ENCODE measurements around the gene NAXD.
"Not testable (repeated sequence)": the region's sequence is repeated elsewhere in the genome, so short reads cannot be mapped to it uniquely, and the experiment has no call there.

NAXD gene

DNA sequence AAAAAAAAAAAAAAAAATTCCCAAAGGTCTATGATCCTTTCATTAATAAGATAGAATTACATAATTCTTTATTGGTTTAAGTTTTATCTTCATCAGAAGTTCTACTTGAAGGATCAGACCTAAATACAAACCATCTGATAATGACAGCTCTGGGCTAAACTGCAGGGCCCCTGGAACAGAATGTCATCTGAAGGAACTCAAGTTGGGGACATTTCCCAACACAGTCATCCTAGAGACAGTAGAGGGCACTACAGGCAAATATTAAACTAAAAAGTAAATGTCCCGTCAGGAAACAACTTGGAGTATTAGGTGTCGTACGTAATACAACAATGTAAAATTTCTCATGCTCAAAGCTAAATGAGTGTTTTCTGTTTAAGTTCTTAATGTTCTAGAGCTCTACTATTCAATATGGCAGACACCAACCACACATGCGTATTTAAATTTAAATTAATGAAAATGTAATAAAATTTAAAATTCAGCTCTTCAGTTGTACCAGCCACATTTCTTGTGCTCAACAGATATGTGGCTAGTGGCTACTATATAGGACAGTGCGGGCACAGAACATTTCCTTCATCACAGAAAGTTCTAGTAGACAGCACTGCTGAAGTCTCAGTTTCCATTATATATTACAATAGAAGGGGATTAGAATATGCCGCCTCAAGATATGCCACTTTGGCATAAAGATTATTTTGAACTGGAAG is 21.8 kb upstream of the NAXD start:
- no peak for DNase-seq (ENCODE audit: low read depth in 2 of 2)

DNA sequence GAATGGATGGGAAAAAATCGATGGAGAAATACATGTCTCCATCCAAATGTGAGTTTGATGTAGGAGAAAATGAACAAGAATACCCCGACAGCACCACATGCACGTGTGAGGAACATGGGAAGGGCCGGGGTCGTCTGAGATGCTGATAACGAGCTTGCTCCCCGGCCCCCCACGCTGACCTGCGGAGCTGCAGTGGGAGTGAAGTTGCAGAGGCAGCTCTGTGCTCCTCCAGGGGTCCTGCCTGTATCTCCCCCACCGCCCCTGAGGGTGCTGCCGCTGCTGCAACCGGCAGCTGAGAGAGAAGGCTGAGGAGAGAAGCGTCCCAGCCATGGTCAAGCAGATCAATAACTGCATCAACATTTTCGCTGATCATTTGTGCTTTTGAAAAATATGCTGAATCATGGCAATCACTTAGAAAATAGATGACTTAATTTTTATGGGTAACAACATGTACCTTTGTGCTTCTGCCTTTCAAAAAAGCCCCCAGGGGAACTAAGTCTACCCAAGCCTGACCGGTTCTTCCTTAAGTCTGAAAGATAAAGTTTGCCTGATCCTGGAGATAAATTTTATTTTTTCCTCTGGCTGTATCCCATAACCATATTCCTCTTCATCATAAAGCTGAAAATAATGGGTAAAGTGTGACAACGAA is 18.2 kb upstream of the NAXD start:
- DNase-seq (ENCODE audit: low read depth in 2 of 2), result no peak

DNA sequence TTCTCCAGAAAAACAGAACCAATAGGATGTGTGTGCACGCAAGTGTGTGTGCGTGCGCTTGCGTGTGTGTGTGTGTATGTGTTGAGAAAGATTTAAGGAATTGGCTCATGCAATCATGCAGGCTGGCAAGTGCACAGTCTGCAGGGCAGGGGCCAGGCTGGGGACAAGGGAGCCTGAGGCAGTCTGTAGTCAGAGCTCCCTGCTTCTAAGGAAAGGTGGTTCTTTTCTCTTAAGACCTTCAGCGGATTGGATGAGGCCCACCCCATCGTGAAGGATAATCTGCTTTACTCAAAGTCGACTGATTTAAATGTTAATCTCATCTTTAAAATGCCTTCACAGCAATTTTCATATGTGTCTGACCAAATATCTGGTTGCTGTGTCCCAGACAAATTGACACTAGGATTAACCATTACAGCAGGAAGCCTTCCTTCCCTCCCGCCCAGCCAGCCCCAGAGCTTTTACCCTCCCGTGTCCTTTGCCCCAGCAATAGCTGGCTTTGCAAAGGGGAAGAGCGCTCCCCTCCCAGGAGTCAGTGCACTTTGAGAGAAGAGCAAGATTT is 15.0 kb upstream of the NAXD start:
- no peak for DNase-seq (ENCODE audit: low read depth in 2 of 2)

DNA sequence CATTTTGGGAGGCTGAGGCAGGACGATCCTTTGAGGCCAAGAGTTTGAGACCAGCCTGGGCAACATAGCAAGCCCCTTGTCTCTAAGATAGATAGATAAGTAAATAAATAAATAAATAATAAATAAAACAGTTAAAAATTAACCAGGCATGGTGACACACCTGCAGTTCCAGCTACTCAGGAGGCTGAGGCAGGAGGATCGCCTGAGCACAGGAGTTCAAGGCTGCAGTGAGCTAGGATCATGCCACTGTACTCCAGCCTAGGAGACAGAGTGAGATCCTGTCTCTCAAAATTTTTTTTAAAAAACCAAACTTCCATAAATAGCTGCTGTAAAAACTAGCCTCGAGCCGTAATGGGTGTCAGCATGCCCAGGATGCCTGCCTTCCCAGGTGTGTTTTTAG is 14.4 kb upstream of the NAXD start:
- DNase-seq (ENCODE audit: low read depth in 2 of 2), result no peak

DNA sequence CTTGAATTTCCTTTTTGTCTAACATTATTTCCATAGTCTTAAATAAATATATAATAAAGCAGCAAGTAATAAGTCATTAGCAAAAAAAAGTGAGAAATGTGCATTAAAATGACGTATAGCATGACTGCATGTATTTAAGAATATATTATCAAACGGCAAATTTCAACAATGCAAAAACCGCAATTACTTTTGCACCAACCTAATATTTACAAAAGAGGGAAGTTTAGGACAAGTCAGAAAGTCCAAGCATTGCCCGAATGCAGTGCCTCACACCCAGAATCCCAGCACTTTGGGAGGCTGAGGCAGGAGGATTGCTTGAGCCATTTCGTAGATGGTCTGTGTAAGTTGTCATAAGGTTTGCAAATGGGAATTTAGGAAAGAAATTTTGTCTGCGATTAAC is 10.2 kb upstream of the NAXD start:
- DNase-seq (ENCODE audit: low read depth in 2 of 2), result no peak

DNA sequence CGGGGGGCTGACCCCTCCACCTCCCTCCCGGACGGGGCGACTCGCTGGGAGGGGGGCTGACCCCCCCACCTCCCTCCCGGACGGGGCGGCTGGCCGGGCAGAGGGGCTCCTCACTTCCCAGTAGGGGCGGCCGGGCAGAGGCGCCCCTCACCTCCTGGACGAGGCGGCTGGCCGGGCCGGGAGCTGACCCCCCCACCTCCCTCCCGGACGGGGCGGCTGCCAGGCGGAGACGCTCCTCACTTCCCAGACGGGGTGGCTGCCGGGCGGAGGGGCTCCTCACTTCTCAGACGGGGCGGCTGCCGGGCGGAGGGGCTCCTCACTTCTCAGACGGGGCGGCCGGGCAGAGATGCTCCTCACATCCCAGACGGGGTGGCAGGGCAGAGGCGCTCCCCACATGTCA is 9.1 kb upstream of the NAXD start:
- DNase-seq (ENCODE audit: low read depth in 2 of 2), result not testable (repeated sequence)

DNA sequence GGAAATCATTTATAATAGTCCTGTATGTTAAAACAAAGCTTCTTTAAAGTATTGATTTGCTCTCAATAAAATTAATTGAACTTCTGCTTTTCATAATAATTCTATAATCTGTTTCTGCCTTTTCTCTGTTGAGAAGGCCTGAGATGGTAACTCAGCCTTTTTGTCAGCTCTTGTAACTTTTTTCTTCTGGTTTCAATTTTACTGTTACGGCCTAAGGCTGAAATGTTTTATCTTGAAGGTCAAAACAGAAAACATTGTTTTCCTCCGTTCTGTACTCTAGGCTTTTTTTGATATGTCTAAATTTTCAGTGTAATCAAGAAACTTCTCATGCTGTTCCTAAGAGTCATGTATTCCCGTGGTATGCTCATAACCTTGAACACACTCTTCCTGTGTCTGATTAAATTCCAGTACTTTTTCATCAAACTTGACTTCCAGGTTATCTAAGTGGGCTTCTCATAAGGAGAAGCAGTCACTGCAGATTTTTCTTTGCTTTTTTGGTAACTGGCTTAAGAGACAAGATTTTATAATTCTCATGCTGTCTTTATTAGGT is 7.6 kb upstream of the NAXD start:
- DNase-seq (ENCODE audit: low read depth in 2 of 2), result no peak

DNA sequence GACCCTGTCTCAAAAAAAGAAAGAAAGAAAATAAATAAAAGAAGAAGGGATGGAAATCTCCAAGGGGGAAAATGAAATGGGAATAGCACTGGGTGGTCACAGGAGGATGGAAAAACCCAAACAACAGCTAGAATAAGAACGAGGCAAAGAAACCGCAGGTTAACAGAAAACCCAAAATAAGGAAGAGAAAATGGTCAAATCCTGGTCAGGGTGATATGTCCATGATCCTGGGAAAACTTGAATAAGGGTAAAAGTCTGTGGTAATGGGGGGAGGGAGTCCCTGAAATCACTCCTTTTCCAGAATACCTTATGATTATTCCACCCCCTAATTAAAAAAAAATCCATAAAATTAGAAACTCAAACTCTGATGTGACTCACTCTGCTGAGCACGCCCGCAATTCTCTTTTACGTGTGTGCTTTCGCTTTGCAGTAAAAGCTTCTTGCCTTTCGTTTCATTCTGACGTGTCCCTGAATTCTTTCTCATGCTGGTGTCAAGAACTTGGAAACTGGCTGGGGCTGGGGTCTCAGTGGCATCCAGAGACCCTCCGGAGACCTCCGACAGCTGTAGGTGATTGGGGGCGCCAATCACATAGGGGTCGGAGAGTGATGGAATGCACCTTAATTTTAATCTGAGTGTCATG is 4.3 kb upstream of the NAXD start:
- no peak for DNase-seq (ENCODE audit: low read depth in 2 of 2)

DNA sequence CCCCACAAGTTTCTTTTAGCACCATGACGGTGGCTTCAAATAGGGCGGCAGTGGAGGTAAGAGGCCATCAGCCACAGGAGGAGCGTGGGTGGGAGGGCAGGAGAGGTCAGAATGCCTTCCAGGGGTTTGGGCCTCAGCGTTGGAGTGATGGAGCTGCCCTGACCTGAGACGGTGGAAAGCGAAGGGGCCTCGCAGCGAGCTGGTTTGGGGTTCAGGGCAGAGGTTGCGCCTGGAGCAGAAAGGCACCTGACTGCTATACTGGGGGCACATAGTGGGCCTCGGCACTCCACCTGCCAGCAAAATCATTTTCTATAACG is 382 bp upstream of the NAXD start:
- no peak for DNase-seq (ENCODE audit: low read depth in 2 of 2)

DNA sequence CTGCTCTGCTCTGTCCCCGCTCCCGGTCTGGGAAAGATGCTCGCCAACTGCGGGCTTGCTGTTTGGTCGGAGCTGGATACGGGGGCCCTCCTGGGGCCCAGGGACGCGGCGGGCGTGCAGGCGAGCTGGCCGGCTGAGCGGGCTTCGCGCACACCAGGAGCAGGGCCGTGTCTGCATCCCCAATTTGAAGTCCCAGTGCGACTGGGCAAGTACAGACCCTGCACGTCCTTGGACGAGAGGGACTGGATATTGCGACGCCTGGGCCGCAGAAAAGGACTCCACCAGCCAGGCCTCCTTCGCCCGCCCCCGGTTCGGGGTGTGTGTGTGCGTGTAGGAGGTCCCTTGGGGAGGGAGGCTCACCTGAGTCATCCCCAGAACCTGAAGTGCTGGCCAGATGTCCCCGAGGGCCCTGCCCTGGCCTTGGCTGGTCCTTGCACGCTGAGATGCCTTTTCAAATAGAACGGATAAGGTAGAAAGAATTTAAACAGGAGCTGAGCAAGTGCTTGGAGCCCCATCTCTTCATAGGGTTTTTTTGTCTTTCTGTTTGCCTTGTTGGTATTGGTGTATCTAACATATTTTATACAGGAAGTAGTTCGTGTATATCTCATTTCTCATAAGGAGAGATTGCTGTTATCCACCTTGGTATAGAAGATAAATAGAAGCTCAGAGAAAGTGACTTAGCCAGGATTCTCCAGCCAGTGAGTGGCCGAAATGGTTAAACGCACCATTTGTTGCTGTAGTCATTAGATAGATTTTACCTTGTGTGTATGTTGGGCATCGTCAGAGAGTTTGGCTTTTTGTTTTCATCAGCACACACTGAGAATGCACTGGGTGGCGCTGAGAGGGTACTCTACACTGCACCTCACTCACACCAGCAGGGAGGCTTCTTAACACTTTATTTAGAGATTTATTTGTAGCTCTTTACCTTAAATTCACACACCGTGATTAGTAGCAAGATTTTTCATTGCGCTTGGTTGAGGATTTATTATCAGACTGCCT is 1.1 kb downstream of the NAXD start:
- peak; percentile 17 to 23 for DNase-seq (ENCODE audit: low read depth in 2 of 2)

DNA sequence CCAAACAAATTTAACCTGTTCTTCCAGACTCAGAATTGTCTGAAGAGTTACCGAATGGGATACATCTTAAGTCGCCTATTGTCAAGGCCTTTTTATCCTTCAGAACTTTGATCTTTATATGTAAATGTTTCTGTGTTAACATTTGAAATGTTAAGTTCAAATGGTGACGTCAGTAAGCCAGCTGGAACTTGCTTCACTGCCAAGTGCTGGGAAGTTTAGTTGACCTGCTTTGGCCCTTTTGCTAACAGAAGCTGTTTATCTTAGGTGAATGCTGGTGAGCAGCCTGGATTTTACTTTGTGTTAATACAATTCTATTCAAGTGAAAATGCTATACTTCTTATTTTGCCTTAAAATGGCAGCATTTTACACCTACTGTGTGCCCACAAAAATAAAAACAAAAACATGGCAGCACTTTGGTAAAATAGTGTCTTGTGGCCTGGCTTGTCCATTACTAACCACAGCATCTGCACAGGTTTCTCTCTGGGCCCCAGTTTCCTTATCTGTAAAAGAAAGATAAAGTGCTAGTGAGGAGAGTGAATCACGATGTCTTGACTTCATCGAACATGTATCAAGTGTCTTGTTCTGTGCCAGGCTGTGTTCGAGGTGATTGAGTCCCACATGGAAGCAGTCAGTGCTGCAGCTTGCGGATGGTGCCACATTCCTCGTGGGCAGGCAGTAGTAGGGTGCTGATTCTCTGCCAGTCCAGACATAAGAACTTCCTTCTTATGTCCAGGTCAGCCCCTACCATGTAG is 2.2 kb downstream of the NAXD start:
- no peak for DNase-seq (ENCODE audit: low read depth in 2 of 2)

DNA sequence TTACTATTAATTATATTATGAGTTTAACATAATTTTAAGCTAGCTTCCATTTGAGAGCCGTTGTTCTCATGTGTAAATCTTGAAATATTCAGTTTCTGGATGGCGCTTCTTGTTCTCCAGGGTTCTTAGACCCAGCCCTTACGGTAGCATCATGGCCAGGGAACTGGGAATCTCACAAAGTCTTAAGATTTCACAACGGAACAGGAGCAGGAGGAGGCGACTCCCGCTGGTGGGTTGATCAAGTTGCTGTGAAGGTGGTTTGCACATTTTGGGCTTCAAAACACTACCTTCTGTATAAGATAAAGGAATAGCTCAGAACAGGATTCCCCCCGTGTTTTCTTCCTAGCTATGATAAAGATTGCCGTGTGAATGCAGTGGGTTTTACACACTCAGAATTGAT is 2.8 kb downstream of the NAXD start:
- DNase-seq (ENCODE audit: low read depth in 2 of 2), result no peak

DNA sequence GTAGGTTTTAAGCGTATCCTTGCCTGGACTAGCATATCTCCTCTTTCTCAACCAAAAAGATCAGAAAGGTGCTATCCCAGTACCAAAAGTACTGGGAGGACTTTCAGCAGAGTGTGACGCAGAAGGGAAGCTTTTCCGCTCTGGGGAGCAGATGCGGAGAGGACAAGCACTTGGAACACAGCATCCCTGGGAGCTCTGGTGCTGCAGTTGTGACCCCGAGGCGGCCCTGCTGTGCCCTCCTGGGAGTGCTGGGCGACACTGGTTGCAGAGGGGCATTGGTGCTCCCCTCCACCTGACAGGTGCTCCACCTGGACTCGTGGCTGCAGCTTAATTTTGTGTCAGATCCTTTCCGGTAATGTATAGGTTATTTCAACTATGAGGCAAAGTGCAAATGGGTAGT is 3.4 kb downstream of the NAXD start:
- DNase-seq (ENCODE audit: low read depth in 2 of 2), result no peak

DNA sequence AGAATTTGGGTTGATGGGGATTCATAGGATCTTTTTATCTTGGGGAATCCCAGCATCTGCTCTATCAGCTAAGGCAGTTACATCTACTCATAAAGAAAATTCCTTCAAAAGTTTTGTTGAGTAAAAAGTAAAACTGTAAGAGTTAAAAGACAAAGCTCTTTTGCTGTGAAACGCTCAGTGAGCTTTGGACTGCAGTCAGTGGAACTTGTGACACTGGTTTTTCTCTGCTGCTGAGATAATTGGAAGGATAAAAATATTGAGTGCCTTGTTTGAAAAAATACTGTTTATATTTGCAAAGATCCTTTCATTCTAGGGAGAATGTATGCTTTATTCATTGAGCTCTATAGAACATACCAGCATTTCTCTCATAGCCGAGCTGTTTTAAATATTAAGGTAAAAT is 5.3 kb downstream of the NAXD start:
- DNase-seq (ENCODE audit: low read depth in 2 of 2), result no peak

DNA sequence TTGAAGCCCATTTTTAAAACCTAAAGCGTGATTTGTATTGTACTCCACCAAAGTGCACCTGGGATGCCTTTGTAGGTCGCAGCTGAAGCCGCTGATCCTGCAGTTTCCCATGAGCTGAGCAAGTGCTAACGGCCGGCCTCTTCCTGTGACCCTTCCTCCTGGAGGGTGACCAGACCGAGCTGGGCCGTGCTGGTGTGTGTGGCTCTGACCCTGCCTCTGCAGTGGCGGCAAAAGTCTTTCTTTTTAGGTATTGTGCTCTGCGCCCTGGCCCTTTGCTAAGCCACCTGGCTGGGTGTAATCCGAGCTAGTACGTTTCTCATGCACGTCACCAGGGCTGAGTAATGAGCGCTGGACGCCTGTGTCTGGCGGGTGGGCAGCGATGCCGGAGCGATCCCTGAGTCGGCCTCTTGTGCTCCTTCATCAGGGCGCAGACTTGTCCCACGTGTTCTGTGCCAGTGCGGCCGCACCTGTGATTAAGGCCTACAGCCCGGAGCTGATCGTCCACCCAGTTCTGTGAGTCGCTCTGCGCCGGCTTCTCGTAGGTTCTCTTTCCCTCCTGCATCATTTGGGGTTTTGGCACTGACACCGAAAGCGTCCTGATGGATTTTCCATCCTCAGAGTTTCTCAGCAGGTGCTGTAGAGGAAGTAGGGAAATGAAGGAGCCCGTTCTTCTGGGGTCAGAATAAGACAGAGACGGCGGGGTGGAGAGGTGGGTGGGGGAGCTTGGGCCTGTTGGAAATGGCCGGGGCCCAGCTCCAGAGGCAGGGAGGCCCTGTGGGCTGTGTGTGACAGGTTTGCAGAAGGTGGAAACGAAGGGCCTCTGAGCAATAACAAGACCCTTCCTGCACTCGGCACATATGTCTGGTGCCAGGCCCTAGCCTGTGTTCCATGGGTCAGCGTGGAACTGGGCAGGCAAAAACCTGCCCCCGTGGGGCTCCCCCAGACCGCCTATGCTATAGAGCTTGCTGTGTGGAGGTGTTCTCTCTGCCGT is 9.7 kb downstream of the NAXD start:
- DNase-seq (ENCODE audit: low read depth in 2 of 2), result no peak

DNA sequence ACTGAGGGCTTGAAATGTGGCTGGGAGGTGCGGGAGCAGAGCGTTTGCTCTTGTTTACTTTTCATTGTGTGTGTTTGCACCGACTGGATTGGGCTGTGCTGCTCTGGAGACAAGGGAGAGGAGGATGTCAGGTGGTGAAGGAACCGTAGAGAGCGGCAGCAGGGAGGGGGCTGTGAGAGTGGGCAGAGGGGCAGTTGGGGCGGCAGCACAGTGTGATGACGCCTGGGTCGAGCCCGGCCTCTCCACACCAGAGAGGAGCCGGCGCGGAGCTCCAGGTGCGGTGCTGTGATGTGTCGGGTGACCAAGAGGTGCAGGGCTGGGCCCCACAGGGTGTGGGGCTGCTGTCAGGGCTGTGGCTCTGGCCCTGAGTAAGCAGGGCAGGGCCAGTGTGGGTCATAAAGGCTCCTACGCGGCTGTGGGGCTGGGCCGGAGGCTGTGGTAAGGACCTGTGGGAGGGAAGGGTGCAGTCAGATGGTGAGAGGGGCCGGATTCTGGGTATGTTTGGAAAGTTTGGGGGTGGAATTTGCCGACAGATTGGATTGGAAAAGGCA is 10.5 kb downstream of the NAXD start:
- DNase-seq (ENCODE audit: low read depth in 2 of 2), result no peak

DNA sequence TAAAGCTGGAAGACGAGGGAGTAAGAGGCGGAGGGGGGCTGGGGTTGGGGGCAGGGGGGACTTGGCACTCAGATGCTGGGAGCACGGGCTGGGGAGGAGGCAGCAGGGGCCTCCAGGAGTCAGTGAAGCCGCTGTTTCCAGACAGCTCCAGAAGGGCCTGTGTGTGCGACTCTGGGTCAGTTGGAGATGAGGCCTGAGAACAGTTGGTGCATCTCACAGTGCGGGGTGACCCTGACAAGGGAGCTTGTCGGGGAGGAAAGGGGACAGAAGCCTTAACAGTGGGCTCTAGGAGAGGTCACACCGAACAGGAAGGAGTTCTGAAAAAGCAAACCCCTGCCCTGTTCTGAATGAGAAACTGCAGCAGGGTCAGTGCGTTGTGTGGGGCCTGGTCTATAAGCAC is 11.2 kb downstream of the NAXD start:
- DNase-seq (ENCODE audit: low read depth in 2 of 2), result no peak

DNA sequence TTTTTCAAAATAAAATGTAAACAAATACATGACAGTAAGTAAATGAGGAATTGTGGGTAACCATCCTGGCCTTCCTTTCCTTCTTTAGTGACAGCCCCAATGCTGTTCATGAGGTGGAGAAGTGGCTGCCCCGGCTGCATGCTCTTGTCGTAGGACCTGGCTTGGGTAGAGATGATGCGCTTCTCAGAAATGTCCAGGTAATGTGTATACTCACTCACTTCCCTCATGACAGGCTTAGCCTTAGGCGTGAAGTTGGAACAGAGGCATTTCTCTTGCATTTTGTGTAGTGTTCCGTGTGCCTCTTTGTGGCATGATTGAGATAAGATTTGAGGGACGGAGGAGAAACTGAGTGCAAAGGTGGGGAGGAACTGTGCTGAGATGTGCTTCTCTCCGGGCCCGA is 12.0 kb downstream of the NAXD start:
- no peak for DNase-seq (ENCODE audit: low read depth in 2 of 2)

DNA sequence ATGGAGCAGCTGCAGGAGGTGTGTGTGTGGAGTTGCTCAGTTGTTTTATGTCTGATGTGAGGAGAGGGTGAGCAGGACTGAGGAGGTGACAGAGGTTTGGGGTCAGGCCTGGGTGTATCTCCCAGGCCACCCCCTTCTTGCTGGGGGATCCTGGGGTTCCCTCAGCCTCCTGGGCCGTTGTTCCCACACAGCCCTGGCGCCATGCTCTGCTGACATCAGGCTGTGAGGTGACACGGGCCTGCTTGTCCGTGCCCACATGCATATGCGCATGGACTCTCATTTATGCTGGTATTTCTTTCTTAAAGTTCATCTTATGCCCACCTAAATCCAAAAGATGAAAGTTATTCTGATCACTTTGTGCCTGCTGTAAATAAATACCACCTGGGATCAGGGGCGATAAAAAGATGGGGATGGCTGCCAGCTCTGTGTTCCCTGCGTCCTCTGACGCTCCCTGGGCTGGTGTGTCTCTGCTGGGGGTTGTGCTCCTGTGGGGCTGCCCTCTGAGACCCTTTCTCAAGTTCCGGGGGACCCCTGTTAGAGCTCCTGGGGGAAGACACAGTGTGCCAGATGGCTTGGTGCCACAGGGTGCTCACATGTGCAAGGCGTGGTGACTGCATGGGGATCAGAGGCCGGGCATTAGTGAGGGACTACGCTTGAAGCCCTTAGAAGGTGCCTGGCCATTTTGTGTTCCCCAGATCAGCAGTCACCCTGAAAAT is 12.6 kb downstream of the NAXD start:
- DNase-seq (ENCODE audit: low read depth in 2 of 2), result no peak

Data from stimulated activated CD4-positive, alpha-beta T cell treated with anti-CD3 and anti-CD28 coated beads, Interleukin-4, amount 100 ng/mL, for 48 hours (primary cell).